GM12875 (cell line): Measurements from ENCODE around the gene DACT2.

Experiments
- H3K4me3 ChIP-seq: one replicate; pipeline ENCODE4 v1.5.1; 2011; ENCODE audit warnings: low read depth, low read length, control low read depth
- TF ChIP-seq, protein P1 (sequence below): IDR thresholded peaks from 2 replicates; pipeline ENCODE4 v1.5.1; 2011; ENCODE audit warnings: low read depth, mild to moderate bottlenecking, control low read depth, inconsistent platforms, low read length, moderate library complexity, borderline replicate concordance; ENCODE audit not compliant: insufficient read depth

DACT2 gene

DNA sequence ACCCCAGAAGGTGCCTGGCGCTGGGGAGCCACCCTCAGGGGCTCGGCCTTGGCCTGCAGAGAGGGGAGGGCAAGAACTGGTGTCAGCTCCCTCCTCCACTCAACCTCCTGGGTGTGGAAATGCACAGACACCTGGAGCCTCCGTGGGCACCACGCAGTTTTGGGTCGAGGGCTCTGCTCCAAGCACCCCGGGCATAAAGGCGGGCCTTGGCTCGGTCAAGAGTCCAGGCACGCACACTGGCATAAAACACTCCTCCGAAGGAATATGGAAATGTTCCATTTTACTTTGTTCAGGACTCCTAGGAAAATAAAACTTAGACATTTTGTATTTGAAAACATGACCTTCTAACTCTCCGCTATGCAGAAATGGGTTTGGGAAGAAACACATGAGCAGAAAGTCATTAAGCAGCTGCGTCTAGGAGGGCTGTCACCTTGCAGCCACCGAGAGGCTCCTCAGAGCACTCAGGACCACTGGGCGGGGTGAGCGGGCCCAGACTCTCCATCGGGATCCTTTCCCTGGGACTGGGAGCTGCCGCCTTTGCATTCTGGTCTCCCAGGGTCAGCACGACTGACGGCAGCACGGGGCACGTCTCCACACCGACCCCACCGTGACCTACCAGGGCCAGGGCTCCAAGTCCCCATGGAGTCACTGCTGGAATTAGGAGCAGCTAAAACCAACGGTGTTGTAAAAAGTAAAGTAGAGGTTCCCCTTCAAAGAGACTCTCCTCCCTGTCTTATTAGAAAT is 46.0 kb upstream of the DACT2 start:
- H3K4me3 ChIP-seq = no peak overlapping the region
- TF ChIP-seq, protein P1, sequence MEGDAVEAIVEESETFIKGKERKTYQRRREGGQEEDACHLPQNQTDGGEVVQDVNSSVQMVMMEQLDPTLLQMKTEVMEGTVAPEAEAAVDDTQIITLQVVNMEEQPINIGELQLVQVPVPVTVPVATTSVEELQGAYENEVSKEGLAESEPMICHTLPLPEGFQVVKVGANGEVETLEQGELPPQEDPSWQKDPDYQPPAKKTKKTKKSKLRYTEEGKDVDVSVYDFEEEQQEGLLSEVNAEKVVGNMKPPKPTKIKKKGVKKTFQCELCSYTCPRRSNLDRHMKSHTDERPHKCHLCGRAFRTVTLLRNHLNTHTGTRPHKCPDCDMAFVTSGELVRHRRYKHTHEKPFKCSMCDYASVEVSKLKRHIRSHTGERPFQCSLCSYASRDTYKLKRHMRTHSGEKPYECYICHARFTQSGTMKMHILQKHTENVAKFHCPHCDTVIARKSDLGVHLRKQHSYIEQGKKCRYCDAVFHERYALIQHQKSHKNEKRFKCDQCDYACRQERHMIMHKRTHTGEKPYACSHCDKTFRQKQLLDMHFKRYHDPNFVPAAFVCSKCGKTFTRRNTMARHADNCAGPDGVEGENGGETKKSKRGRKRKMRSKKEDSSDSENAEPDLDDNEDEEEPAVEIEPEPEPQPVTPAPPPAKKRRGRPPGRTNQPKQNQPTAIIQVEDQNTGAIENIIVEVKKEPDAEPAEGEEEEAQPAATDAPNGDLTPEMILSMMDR = no peak

DNA sequence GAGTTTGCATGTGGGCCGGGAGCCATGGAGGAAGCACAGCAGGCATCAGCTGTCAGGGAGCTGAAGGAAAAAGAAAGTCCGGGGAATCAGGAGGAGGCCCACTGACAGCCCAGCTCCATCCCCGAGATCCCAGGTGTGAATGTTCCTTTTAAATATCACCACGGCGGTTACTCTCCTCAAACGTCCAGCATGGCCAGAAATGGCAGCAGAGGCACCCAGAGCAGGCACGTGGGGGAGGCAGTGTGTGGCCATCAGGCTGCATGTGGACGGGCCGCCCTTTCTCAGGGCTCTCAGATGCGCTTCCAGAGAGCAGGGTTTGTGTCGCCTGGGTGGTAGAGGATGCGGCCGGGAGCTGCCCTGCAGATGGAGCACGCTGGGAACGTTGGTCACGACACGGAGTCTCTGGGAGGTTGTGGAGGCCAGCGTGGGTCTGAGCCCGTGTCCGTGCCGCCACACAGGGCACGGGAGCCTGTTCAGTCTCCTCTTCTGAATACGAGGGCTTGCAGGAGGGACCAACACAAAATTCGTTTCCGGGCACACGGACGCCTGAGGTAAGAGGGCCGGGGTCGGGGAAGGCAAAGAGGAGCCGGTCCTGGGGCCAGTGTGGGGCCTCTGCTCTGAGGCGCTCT is 45.3 kb upstream of the DACT2 start:
- H3K4me3 ChIP-seq = no peak overlapping the region
- TF ChIP-seq, protein P1 = no peak

DNA sequence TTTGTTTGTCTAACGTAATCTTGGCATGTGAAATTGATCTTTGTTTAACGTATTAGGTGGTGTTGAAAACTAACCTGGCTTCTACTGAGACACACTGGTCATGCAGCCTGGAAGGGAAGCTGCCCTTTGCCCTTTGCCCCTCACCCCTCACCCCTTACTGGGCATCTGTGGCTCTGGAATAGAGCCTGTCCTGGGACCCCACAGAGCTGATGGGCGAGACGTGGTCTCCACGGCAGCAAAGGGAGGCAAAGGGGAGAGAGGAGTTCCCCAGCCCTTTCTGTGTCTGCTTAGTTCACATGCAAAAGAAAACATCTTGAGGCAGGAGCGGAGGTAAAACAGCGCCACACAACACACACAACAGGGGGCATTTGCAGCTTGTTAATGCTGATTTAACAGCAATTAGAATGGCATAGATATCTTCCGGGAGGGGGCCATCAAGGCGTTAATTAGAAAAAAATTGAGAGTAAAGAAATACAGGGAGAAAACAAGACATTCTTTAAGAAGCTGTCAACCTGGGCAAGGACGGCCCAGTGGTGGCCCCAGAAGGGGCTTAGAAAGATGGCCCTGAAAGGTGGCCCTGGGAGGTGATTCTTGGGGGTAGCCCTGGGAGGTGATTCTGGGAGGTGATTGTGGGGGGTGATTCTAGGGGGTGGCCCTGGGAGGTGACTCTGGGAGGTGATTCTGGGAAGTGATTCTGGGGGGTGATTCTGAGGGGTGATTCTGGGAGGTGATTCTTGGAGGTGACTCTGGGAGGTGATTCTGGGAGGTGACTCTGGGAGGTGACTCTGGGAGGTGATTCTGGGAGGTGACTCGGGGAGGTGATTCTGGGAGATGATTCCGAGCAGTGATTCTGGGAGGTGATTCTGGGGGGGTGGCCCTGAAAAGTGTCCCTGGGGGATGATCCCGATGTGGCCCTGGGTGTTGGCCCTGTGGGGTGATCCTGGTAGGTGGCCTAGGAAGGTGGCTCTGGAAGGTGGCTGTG is 44.5 kb upstream of the DACT2 start:
- no peak overlapping the region for H3K4me3 ChIP-seq
- TF ChIP-seq, protein P1 = no peak

DNA sequence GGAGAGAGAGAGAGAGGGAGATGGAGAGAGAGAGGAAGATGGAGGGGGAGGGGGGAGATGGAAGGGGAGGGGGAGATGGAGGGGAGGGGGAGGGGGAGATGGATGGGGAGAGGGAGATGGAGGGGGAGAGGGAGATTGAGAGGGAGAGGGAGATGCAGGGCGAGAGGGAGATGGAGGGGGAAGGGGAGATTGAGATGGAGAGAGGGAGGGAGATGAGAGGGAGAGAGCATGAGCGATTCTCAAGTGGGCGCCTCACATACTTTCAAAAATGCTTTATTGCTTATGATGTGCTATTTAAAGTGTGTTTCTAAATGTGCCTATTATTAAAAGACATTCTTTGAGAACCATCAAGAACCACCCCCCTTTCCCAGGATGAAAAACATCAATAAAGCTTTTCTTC is 43.7 kb upstream of the DACT2 start:
- TF ChIP-seq, protein P1 = no peak
- no peak overlapping the region for H3K4me3 ChIP-seq

DNA sequence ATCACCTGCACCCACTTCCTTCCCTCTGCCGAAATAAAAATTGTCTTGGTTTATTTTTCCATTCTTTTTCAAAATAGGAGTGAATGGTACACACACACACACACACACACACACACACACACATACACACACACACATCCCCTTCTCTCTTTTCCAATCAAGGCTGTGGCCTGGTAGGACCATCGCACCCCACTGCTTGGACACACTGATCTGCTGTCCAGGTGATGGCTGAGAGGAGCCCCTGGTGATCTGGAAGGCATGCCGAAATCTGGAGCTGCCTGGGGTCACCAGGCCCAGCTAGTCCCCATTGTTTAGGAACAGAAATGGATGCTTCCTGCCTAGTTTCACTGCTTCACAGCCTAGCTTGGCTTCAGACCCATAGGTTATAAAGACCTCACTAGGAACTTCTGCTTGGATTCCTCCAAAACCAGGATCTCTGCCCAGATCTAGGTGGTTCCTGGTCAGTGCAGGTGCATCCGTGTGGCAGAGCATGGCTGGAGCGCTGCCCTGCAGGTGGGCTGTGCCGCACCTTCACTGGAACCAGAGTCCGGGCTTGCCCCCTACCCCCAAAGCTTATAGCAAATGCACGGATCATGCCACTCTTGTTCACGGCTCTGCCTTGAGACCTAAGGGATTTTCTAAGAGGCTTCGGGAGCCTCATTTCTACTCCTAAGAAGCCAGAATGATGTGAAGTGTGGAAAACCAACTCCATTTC is 42.9 kb upstream of the DACT2 start:
- TF ChIP-seq, protein P1 = no peak
- no peak overlapping the region for H3K4me3 ChIP-seq

DNA sequence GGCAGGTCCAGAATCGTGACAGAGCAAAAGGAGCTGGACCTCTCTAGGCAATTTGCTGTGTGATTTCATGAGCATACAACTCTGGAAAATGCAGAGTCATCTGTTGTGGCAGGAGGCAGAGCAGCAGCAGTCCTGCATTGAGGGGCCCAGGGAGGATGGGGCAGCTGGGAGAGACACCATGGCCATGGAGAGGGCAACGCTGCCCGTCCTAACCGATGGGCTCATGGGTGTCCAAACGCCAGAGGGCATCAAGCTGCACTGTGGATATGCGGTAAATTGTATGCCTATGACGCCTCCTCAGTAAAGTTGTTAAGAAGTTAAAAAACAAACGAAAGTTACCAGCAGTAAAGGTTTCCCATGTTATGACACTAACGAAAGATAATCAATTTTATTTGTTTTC is 42.2 kb upstream of the DACT2 start:
- TF ChIP-seq, protein P1 = no peak

More for the DNA sequence above, 42.2 kb upstream of the DACT2 start:
- no peak overlapping the region for H3K4me3 ChIP-seq
